Globus pallidus (tissue), 1 donor: Measurements from ENCODE around the gene DOCK2.
"Not testable (repeated sequence)": the region's sequence is repeated elsewhere in the genome, so short reads cannot be mapped to it uniquely, and the experiment has no call there.

Experiments used
- DNase-seq: peaks from one replicate; pipeline ENCODE4 v3.0.0-alpha.2; 2015; ENCODE audit warnings: low spot score

DOCK2 gene

GRCh38 chr5:170056561-170057267 lies 419.6 kb downstream of the DOCK2 start:
- no peak for DNase-seq

DNA sequence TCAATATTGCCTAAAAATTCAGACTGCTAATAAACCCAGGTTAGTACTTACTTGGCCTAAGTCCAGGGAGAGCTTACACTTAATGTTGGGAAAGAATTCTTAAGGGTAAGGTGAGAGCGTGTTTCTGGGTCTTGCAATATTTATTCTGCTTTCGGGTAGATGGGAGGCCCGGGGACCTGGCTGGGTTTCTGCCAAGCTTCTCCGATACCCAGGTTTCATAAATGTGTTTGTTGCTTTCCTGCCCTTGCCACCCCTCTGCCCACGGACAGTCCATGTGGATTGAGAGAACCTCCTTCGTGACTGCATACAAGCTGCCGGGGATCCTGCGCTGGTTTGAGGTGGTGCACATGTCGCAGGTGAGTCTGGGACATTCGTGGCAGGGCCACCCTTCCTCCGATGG lies 420.2 kb downstream of the DOCK2 start:
- DNase-seq: no peak

- DNase-seq: no peak
These were observed 422.1 kb downstream of the DOCK2 start for GRCh38 chr5:170059221-170059620.

GRCh38 chr5:170067152-170067551 lies 430.1 kb downstream of the DOCK2 start:
- no peak for DNase-seq

GRCh38 chr5:170067574-170068170 lies 430.6 kb downstream of the DOCK2 start:
- DNase-seq: no peak

GRCh38 chr5:170069512-170069911 lies 432.4 kb downstream of the DOCK2 start:
- no peak for DNase-seq

GRCh38 chr5:170070556-170071412 lies 433.7 kb downstream of the DOCK2 start:
- DNase-seq: peak; percentile 26

GRCh38 chr5:170071748-170072147 lies 434.7 kb downstream of the DOCK2 start:
- DNase-seq: no peak

GRCh38 chr5:170075696-170076095 lies 438.6 kb downstream of the DOCK2 start:
- no peak for DNase-seq

DNA sequence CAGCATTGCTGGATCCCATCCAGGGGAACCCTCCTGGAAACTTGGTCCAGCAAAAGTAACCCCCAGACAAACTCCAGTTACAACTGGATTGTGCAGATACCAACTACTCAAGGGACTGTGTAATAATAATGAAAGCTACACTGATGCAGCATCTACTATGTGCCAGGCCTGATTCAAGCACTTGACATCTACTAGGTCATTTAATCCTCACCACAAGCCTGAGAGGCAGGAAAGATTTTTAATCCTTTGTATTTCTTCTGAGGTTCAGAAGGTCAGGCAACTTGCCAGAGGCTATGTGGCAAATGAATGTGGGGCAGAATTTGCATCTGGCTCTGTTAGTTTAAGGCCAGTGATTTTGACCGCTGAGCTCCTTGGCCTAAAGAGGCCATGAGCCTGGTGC lies 439.1 kb downstream of the DOCK2 start:
- no peak for DNase-seq

DNA sequence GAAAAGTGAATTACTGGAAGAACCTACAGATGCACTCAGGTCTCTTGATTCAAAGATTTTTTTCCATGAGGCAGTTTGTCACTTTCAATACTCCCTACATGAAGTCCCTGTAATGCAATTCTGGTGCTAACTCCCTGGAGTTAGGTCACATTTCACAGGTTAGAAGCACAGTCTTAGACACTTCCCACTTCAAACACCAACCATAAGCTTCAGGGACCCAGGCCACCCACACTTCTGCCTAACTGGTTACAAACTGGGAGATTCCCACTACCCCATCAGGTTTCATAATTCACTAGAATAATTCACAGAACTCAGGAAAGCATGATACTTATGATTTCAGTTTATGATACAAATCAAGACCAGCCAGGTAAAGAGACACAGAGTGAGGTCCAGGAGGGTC lies 439.7 kb downstream of the DOCK2 start:
- no peak for DNase-seq

GRCh38 chr5:170077526-170077925 lies 440.5 kb downstream of the DOCK2 start:
- DNase-seq: no peak

DNA sequence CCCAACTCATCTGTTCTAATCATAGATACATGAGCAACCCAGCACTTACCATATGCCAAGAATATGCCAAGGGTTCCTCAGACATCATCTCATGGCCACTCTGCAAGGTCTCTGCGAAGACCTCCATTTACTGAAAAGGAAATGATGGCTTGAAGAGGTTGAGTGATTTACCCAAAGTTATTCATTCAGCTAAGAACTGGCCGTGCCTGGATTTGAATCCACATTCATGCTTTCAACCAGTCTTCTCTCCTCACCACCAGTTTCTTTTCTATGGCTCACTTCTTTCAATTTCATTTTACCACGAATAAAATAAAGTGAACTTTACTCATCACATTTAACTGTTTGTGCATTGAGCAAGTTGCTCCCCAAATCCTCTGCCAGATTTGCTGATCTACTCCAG lies 441.4 kb downstream of the DOCK2 start:
- DNase-seq: no peak

DNA sequence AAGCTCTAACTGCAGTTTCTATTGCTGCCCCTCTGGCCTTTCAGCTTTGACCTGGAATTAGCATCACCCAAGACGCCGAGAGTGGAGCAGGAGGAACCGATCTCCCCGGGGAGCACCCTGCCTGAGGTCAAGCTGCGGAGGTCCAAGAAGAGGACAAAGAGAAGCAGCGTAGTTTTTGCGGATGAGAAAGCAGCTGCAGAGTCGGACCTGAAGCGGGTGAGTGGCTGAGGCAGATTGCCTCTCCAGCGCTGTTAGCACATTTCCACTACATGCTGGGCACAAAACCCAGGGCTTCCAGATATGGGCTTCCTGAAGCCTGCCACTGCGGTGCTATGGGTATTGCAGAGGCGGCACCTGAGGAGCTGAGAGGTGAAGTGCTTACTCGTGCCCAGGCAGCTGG lies 441.9 kb downstream of the DOCK2 start:
- DNase-seq: no peak

DNA sequence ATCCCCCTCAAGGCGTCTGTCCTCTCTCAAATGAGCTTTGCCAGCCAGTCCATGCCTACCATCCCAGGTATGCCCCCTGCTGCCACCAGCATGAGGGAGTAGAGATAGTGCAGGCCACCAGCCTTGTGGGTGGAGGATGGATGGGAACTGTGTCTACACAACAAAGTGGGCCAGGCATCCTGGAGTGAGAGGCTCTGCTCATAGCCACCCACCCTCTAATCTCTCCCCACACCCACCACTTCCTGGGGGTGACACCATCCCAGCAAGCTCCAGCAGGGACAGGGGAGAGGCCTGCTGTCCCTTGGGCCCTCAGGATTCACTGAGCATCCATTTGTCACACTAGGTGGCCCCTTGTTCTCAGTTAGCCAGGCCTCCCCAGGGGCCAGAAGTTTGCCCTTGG lies 443.1 kb downstream of the DOCK2 start:
- DNase-seq: no peak

DNA sequence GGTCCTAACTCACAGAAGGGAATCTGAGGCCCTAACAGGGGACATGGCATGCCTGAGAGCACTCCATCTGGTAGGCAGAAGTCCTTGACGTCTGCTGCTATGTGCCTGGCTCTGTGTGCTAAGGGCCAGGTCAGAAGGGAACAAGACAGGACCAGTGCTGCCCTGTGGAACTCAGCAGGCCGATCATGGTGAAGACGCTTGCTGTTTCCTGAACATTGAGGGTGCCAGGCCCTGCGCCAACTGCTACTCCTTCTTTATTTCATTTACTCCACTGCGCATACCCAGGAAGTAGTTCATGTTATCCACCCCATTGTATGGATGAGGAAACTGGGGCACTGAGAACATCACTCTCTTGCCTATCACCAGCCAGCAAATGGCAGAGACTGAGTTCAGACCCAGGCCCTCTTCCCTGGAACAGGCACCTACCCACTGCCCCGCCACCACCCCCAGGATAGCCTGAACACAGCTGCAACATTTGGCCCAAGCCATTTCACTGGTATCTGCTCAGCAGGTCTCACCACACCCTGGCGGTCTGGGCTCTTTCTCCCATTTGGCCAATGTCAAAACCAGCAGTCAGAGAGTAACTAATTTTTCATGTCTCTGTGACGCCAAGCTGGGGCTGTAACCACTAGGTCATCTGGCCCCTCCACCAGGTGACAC lies 443.8 kb downstream of the DOCK2 start:
- no peak for DNase-seq

- no peak for DNase-seq
These were observed 444.5 kb downstream of the DOCK2 start for GRCh38 chr5:170081616-170082015.

GRCh38 chr5:170082701-170083100 lies 445.6 kb downstream of the DOCK2 start:
- DNase-seq: no peak

DNA sequence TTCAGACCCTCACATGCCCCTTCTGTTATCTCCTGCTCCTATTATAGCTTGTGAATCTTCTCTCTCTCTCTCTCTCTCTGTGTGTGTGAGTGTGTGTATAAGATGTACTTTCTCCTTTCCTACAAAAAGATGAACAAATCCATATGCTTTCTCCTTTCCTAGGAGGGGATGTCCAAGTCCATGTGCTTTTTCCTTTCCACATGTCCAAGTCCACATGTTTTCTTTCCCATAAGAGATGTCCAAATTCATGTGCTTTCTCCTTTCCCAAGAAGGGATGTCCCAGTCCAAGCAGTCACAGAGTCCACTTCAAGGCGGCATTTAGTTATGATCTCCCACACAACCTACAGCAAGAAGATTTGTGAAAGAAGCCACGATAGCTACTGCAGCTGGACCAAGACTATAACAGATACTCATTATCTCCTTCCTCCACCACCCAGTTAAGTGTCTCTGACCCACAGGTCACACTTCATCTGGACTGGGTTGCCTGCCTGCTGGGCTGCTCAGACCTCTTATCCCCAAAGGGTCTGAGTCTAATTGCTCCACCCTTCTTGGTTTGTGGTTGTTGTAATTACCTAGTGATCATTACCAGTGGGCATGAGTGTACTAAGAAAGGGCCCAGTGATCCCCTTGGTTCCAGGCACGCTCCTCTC lies 450.2 kb downstream of the DOCK2 start:
- no peak for DNase-seq

DNA sequence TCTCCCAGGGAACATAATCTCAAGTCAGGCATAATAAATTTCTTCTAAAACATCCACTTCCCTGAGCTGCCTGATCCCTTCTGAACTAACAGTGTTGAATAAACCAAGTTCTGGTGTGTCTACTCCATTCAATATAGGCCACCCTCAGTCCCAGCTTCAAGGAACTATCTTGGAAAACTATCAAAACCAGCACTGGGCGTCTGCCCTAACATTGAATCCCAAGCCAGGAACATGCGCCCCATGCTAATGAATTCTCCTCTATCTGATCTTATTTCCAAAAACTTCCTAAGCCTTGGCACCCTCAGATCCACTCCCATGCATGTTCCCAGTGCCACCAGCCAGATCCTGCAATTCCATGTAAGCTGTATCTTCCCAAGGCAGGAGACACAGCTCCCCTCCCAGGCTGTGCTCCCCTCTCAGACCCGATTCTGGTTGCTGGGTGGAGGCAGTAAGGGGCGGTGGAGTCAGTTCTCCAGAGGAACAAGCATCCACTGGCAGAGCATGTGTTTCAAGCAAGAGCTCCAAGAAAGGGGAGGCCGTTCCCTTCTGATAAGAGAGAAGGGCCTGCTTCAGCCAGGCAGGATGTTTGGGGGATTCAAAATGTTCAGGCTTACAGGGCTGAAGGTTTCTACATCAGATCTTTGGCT lies 455.5 kb downstream of the DOCK2 start:
- DNase-seq: no peak

DNA sequence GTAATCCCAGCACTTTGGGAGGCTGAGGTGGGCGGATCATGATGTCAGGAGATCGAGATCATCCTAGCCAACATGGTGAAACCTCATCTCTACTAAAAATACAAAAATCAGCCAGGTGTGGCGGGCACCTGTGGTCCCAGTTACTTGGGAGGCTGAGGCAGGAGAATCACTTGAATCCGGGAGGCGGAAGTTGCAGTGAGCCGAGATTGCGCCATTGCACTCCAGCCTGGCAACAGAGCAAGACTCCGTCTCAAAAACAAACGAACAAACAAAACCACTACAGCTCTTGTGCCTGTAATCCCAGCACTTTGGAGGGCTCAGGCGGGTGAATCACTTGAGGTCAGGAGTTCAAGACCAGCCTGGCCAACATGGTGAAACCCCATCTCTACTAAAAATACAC lies 457.3 kb downstream of the DOCK2 start:
- DNase-seq: not testable (repeated sequence)

- no peak for DNase-seq
These were observed 458.6 kb downstream of the DOCK2 start for GRCh38 chr5:170095646-170096045.
